GM12878 (cell line): ENCODE results near the gene COPB1. TPM values are rescaled to one million over a fixed set of nuclear protein-coding genes. Genes with fewer than 3 reads are reported as not detected.

Source experiments
- ATAC-seq: fragments of 200-7000 bp; cut with Tn5 transposase; 3 replicates; pipeline ENCODE4 v1.9.1; 2020; ENCODE audit warnings: mild to moderate bottlenecking, moderate library complexity
- BruUV-seq: library from RNA; stranded (reverse); fragments of 400-500 nt; replicated peaks from 2 replicates; lab custom pipeline; 2021; lab: Mats Ljungman, UMichigan
- CTCF ChIA-PET: fragments of 300-600 bp; sonication (Branson Sonifier 250); formaldehyde crosslinking; extraction: SDS; loops from one replicate; lab custom pipeline; 2021; ENCODE audit warnings: inconsistent platforms; lab: Yijun Ruan, JAX
- POLR2A ChIA-PET: fragments of 350-600 bp; formaldehyde crosslinking; extraction: SDS; loops from one replicate; lab custom pipeline; 2021; ENCODE audit warnings: inconsistent platforms; lab: Charles Lee
- RAD21 ChIA-PET: fragments of 300-600 bp; sonication (Branson Sonifier 250); formaldehyde crosslinking; loops from one replicate; lab custom pipeline; 2023; ENCODE audit warnings: antibody characterized with exemption; ENCODE audit not compliant: unreplicated experiment; lab: Charles Lee
- SMC1A ChIA-PET: fragments of 300-600 bp; sonication (Branson Sonifier 250); formaldehyde crosslinking; loops from one replicate; lab custom pipeline; 2023; ENCODE audit not compliant: unreplicated experiment, uncharacterized antibody; lab: Charles Lee
- DNase-seq: peaks from one replicate; pipeline ENCODE4 v3.0.0-alpha.2; 2011; ENCODE audit warnings: low read depth, low spot score
- FAIRE-seq: peaks from 3 replicates; lab custom pipeline; 2011; peaks lifted over from hg19 to GRCh38; lab: Jason Lieb, UNC
- H2AFZ ChIP-seq: 2 replicates; pipeline ENCODE4 v1.6.0; 2011; ENCODE audit warnings: low read depth, low read length, control low read depth; ENCODE audit not compliant: control insufficient read depth
- H3K27ac ChIP-seq: 2 replicates; pipeline ENCODE4 v1.5.1; 2011; ENCODE audit warnings: control low read depth; ENCODE audit not compliant: control insufficient read depth, insufficient read depth
- H3K27me3 ChIP-seq, 2 experiments: replicated peaks in 1 of 2; 2 replicates each; pipeline versions ENCODE4 v1.6.0 to v1.6.1; 2011; ENCODE audit warnings: low read length in 1 of 2; ENCODE audit not compliant: control insufficient read depth in 2 of 2, insufficient read depth in 2 of 2
- H3K36me3 ChIP-seq, 2 experiments: 2 replicates each; pipeline ENCODE4 v1.5.1; 2011; ENCODE audit warnings: low read length in 1 of 2; ENCODE audit not compliant: control insufficient read depth in 2 of 2, insufficient read depth in 2 of 2
- H3K4me1 ChIP-seq: 2 replicates; pipeline ENCODE4 v1.6.1; 2011; ENCODE audit warnings: mild to moderate bottlenecking, low read length, moderate library complexity, mixed read lengths; ENCODE audit not compliant: control insufficient read depth, insufficient read depth
- H3K4me2 ChIP-seq: 2 replicates; pipeline ENCODE4 v1.6.0; 2011; ENCODE audit warnings: control low read depth; ENCODE audit not compliant: control insufficient read depth, insufficient read depth
- H3K4me3 ChIP-seq: fragments of 200-600 bp; sonication (generic); 2 replicates; pipeline ENCODE4 v1.5.1; 2016
- H3K79me2 ChIP-seq: 2 replicates; pipeline ENCODE4 v1.6.0; 2011; ENCODE audit warnings: low read length; ENCODE audit not compliant: control insufficient read depth, insufficient read depth
- H3K9ac ChIP-seq: 2 replicates; pipeline ENCODE4 v1.8.0; 2011; ENCODE audit warnings: low read length, control low read depth, mixed read lengths; ENCODE audit not compliant: control insufficient read depth, insufficient read depth
- H3K9me3 ChIP-seq: replicated peaks from 3 replicates; pipeline ENCODE4 v1.5.1; 2011; ENCODE audit warnings: mild to moderate bottlenecking, low read length; ENCODE audit not compliant: control insufficient read depth, insufficient read depth
- H4K20me1 ChIP-seq: 2 replicates; pipeline ENCODE4 v1.6.0; 2011; ENCODE audit not compliant: control insufficient read depth, insufficient read depth
- EZH2 ChIP-seq: IDR thresholded peaks from 2 replicates; pipeline ENCODE4 v1.6.1; 2012; ENCODE audit warnings: low read depth, mild to moderate bottlenecking, control low read depth, inconsistent platforms, low read length, borderline replicate concordance; ENCODE audit not compliant: control insufficient read depth
- HDAC2 ChIP-seq: fragments of 200-600 bp; sonication (generic); IDR thresholded peaks from 2 replicates; pipeline ENCODE4 v1.6.1; 2017
- IKZF1 ChIP-seq: fragments of 450-650 bp; conservative IDR thresholded peaks from 2 replicates; pipeline ENCODE4 v1.6.1; 2017; ENCODE audit warnings: antibody characterized with exemption, mild to moderate bottlenecking
- IKZF2 ChIP-seq, 2 experiments: fragments of 450-650 bp; IDR thresholded peaks; 2 replicates each; pipeline ENCODE4 v1.6.1; 2017; ENCODE audit warnings: mild to moderate bottlenecking in 2 of 2, moderate library complexity in 2 of 2
- JUNB ChIP-seq: IDR thresholded peaks from 2 replicates; pipeline ENCODE4 v1.6.1; 2016; ENCODE audit warnings: antibody characterized with exemption, mild to moderate bottlenecking
- KLF5 ChIP-seq: fragments of 450-650 bp; IDR thresholded peaks from 2 replicates; pipeline ENCODE4 v1.6.1; 2014; ENCODE audit warnings: mild to moderate bottlenecking; ENCODE audit not compliant: partially characterized antibody
- MTA2 ChIP-seq: fragments of 450-650 bp; IDR thresholded peaks from 2 replicates; pipeline ENCODE4 v1.6.1; 2016; ENCODE audit warnings: low read depth, mild to moderate bottlenecking, moderate library complexity
- MXI1 ChIP-seq: fragments of 150-350 bp; IDR thresholded peaks from 2 replicates; pipeline ENCODE4 v1.6.1; 2011; ENCODE audit warnings: low read depth, mild to moderate bottlenecking, inconsistent platforms, low read length, improper control_type of control experiment
- NBN ChIP-seq: fragments of 450-650 bp; IDR thresholded peaks from 2 replicates; pipeline ENCODE4 v1.6.1; 2016
- RAD21 ChIP-seq: IDR thresholded peaks from 2 replicates; pipeline ENCODE4 v1.6.1; 2011; ENCODE audit warnings: mild to moderate bottlenecking, low read depth, low read length, moderate library complexity; ENCODE audit not compliant: insufficient read depth
- STAT1 ChIP-seq: fragments of 450-650 bp; conservative IDR thresholded peaks from 2 replicates; pipeline ENCODE4 v1.6.1; 2014; ENCODE audit warnings: antibody characterized with exemption, mild to moderate bottlenecking
- STAT3 ChIP-seq: IDR thresholded peaks from 2 replicates; pipeline ENCODE4 v1.6.1; 2011; ENCODE audit warnings: low read depth, low read length, improper control_type of control experiment
- SUZ12 ChIP-seq: fragments of 200-600 bp; sonication (generic); IDR thresholded peaks from one replicate; pipeline ENCODE4 v1.6.1; 2018; ENCODE audit warnings: antibody characterized with exemption, mild to moderate bottlenecking; ENCODE audit not compliant: unreplicated experiment
- TCF12 ChIP-seq: IDR thresholded peaks from 2 replicates; pipeline ENCODE4 v1.6.1; 2011; ENCODE audit warnings: low read depth, mild to moderate bottlenecking, low read length
- ZNF622 ChIP-seq: fragments of 450-650 bp; IDR thresholded peaks from 2 replicates; pipeline ENCODE4 v1.6.1; 2017; ENCODE audit warnings: mild to moderate bottlenecking, inconsistent platforms
- WGBS: methylation state at CpG from one replicate; pipeline ENCODE4 v1.1.6; 2016; ENCODE audit warnings: low lambda C conversion rate; ENCODE audit not compliant: insufficient replicate concordance, insufficient coverage; ENCODE audit errors: missing lambda C conversion rate; 5-methylcytosine and 5-hydroxymethylcytosine counted together
- in situ Hi-C: fragments of 300-500 bp; cut with MboI; formaldehyde crosslinking; loops from 9 replicates; pipeline ENCODE4 v1.14.3; 2018; ENCODE audit warnings: mixed read lengths
- intact Hi-C: fragments of 100-400 bp; cut with micrococcal nuclease; formaldehyde crosslinking; loops from one replicate; pipeline ENCODE4 v1.14.2; 2022; ENCODE audit not compliant: unreplicated experiment
- polyA plus RNA-seq, 11 experiments: library from polyadenylated mRNA; depleted of rRNA in 4 of 11; unstranded in 6 of 11; stranded (reverse) in 5 of 11; fragments of >200 nt; fragmentation: Nextera tagmentation in 4 of 11; fragmentation: Illumina TruSeq in 1 of 11; extraction: Ambion mirVana in 4 of 11; extraction: Trizol in 1 of 11; gene quantifications; 1 replicate in 1 of 11; 2 replicates in 10 of 11; pipeline versions ENCODE4 v1.2.1 to v1.2.3, GENCODE V29; 2011 to 2016; ENCODE audit warnings: inconsistent platforms in 2 of 11, missing spikeins in 2 of 11, low read depth in 1 of 11
- total RNA-seq, 4 experiments: library from RNA; depleted of rRNA in 3 of 4; stranded (reverse); fragments of >200 nt in 3 of 4; fragmentation: Illumina TruSeq in 1 of 4; extraction: Trizol in 1 of 4; gene quantifications; 2 replicates each; pipeline versions ENCODE4 v1.2.1 to v1.2.3, GENCODE V29; 2013 to 2021
- TF ChIP-seq, protein P1 (sequence below): fragments of 450-650 bp; IDR thresholded peaks from 2 replicates; pipeline ENCODE4 v1.6.1; 2018; ENCODE audit warnings: borderline replicate concordance, mild to moderate bottlenecking; ENCODE audit not compliant: partially characterized antibody
- TF ChIP-seq, protein P2 (sequence below): fragments of 450-650 bp; IDR thresholded peaks from 2 replicates; pipeline ENCODE4 v1.6.1; 2017; ENCODE audit warnings: mild to moderate bottlenecking, moderate library complexity

COPB1 gene
- total and polyA plus RNA-seq, 10 of the 15 experiments (the other 5 are each of a cell fraction or from before 2014, with no cell fraction given), result 67.0 to 149 (median 109) TPM

DNA sequence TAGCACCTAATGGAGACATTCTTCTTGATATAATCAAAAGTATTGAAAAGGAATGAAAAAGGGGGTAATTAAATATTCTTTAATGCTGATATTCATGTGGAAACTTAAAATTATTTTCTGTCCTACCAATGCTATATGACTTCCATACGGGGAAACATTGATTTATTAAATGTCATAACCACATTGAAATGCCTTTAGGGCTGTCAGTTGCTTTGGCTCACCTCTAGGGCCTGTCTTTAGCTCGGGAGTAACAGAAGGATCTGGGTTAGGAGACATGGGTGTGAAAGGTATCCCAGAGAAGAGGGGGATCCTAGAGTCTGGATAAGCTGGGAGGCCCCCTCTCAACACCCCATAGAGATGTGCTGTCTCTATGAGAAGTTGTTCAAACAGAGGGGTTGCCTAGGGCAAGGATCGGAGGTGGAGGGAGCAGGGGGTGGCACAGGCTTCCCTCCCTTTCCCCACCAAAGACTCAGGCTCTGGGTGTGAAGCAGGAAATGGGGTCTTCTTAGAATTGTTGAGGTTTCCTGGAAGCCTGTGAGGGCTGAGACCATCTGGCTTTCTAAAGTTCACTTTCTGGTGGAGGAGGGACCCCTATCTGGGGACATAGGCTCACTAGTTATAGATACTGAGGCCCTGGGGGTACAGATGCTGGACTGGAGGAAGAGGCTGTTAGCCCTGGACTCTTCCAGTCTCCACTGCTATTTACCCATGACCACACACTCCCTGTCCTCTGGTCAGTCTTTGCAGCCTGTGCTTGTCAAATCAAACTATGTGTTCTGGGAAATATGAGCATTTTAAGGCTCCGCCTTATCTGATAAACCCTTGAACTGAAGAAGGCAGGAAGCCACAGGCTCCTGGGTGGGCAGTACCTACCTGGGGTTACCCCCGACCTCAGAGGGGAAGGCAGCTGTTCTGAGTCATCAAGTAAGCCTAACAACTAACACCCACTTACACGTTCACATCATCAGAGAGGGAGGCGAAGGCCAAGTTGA lies 84.8 kb downstream of the COPB1 start:
- H3K79me2 ChIP-seq, result no peaks in the 10 kb centered on the region
- H2AFZ ChIP-seq, result peak overlapping the region; percentile 71
- CTCF ChIA-PET, result interaction anchor here (0.6 to 9.0 kb wide), 5 partner anchors 40 to 645 kb away, joined by 3 to 271 read pairs (median 14); no protein-coding TSS in a partner anchor
- intact Hi-C loops (no loop called here), in situ Hi-C loops (loop anchor here (25.0 kb wide), 1 partner anchor 452 kb away; the partner anchor contains the start of gene SPON1)
- DNase-seq (peak; percentile 41), ATAC-seq (peak; percentile 91), FAIRE-seq (no peak)
- no peaks in the 10 kb centered on the region for H3K36me3 ChIP-seq
- H3K9me3 ChIP-seq, result no peaks in the 10 kb centered on the region
- no peak overlapping the region for H3K4me3 ChIP-seq
- RAD21 ChIA-PET, result interaction anchor here (1.4 to 9.5 kb wide), 4 partner anchors 90 to 128 kb away, joined by 3 to 123 read pairs (median 6); no protein-coding TSS in a partner anchor
- 0 out of 2 replicates have a peak overlapping the region, but pooled peaks have one; percentile 27 for H3K4me2 ChIP-seq
- H3K9ac ChIP-seq, result no peak overlapping the region; the same call in 1 of the 2 replicates
- peaks cover 10% of the 10 kb centered on the region for H3K4me1 ChIP-seq
- 43% methylated on average over 7 of the region's 7 CpGs for WGBS
- SMC1A ChIA-PET, result interaction anchor here (1.0 to 5.8 kb wide), 6 partner anchors 37 to 112 kb away, joined by 3 to 120 read pairs (median 4); no protein-coding TSS in a partner anchor
- H4K20me1 ChIP-seq, result no peaks in the 10 kb centered on the region
- POLR2A ChIA-PET, result interaction anchor here (1.1 to 1.4 kb wide), 2 partner anchors 90 to 106 kb away, joined by 4 to 5 read pairs; no protein-coding TSS in a partner anchor
- no peak overlapping the region; the same call in 1 of the 2 replicates for H3K27ac ChIP-seq
- no peaks in the 10 kb centered on the region for H3K27me3 ChIP-seq
- BruUV-seq, result no TSS peak
- TF ChIP-seq, protein P1, sequence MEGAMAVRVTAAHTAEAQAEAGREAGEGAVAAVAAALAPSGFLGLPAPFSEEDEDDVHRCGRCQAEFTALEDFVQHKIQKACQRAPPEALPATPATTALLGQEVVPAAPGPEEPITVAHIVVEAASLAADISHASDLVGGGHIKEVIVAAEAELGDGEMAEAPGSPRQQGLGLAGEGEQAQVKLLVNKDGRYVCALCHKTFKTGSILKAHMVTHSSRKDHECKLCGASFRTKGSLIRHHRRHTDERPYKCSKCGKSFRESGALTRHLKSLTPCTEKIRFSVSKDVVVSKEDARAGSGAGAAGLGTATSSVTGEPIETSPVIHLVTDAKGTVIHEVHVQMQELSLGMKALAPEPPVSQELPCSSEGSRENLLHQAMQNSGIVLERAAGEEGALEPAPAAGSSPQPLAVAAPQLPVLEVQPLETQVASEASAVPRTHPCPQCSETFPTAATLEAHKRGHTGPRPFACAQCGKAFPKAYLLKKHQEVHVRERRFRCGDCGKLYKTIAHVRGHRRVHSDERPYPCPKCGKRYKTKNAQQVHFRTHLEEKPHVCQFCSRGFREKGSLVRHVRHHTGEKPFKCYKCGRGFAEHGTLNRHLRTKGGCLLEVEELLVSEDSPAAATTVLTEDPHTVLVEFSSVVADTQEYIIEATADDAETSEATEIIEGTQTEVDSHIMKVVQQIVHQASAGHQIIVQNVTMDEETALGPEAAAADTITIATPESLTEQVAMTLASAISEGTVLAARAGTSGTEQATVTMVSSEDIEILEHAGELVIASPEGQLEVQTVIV, result no peak
- TF ChIP-seq JUNB (peak; percentile 59), NBN (no peak), IKZF2 (IDR thresholded peaks at IDR 0.05) (no peak; a peak in 1 of 4 replicates), MXI1 (no peak), STAT1 (no peak), STAT3 (no peak), EZH2 (no peak), HDAC2 (no peak), RAD21 (no peak), KLF5 (no peak), SUZ12 (no peak), IKZF1 (peak; percentile 22), TCF12 (peak; percentile 63; the same call in 1 of the 2 replicates), MTA2 (peak; percentile 29; the same call in 1 of the 2 replicates), ZNF622 (no peak)
- TF ChIP-seq, protein P2, sequence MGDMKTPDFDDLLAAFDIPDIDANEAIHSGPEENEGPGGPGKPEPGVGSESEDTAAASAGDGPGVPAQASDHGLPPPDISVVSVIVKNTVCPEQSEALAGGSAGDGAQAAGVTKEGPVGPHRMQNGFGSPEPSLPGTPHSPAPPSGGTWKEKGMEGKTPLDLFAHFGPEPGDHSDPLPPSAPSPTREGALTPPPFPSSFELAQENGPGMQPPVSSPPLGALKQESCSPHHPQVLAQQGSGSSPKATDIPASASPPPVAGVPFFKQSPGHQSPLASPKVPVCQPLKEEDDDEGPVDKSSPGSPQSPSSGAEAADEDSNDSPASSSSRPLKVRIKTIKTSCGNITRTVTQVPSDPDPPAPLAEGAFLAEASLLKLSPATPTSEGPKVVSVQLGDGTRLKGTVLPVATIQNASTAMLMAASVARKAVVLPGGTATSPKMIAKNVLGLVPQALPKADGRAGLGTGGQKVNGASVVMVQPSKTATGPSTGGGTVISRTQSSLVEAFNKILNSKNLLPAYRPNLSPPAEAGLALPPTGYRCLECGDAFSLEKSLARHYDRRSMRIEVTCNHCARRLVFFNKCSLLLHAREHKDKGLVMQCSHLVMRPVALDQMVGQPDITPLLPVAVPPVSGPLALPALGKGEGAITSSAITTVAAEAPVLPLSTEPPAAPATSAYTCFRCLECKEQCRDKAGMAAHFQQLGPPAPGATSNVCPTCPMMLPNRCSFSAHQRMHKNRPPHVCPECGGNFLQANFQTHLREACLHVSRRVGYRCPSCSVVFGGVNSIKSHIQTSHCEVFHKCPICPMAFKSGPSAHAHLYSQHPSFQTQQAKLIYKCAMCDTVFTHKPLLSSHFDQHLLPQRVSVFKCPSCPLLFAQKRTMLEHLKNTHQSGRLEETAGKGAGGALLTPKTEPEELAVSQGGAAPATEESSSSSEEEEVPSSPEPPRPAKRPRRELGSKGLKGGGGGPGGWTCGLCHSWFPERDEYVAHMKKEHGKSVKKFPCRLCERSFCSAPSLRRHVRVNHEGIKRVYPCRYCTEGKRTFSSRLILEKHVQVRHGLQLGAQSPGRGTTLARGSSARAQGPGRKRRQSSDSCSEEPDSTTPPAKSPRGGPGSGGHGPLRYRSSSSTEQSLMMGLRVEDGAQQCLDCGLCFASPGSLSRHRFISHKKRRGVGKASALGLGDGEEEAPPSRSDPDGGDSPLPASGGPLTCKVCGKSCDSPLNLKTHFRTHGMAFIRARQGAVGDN, result no peak
